NT2/D1 (cell line): ENCODE measurements around the gene CCDC117.

Source experiments
- SUZ12 ChIP-seq: IDR thresholded peaks from 2 replicates; pipeline ENCODE4 v1.6.1; 2011; ENCODE audit not compliant: insufficient read length, insufficient read depth; ENCODE audit errors: extremely low read depth
- YY1 ChIP-seq: IDR thresholded peaks from 2 replicates; pipeline ENCODE4 v1.6.1; 2011; ENCODE audit not compliant: insufficient read length, insufficient read depth

DNA sequence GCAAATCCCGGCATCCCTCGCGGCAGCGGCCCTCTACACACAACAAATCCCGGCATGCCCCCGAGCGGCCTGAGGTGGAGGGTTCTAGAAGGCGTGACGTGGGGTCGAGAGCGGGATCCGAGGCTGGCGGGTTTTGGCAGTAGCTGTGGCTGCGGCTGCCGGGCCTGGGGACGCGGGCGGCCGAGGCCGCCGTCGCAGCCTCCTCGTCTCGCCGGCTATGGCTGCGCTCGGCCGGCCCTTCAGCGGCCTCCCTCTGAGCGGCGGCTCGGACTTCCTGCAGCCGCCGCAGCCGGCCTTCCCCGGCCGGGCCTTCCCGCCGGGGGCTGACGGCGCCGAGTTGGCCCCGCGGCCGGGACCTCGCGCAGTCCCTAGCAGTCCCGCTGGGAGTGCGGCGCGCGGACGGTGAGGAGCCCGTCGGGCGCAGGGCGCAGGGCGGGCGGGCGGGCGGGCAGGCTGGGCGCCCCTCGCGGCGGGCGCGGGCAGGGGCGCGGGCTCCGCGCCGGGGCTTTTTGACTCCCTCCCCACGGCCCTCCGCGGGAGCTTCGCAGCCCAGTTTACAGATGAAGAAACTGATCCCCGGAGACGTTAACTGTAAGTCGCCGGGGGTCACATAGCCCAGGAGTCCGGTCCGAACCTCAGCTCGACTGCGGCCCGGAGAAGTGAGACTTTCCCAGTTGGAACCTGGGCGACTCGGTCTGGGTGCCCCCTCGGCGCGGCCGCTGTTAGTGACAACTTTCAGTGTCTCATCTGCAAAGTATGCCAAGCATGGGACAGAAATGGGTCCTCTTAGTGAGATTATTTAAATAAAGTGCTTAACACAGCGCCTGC lies at the start of gene CCDC117:
- TF ChIP-seq YY1, result no peak
- no peak for TF ChIP-seq SUZ12
